Activated CD8-positive, alpha-beta T cell treated with anti-CD3 and anti-CD28 coated beads for 36 hours (primary cell): ENCODE measurements around the gene CHST12. TPM values are rescaled to one million over a fixed set of nuclear protein-coding genes. Genes with fewer than 3 reads are reported as not detected.

ENCODE experiments used
- ATAC-seq: fragments of 200-7000 bp; cut with Tn5 transposase; one replicate; pipeline ENCODE4 v1.10.0; 2021; ENCODE audit warnings: mild to moderate bottlenecking, moderate library complexity
- CTCF ChIA-PET: fragments of 350-600 bp; sonication (Branson Sonifier 250); formaldehyde crosslinking; loops from one replicate; lab custom pipeline; 2021; ENCODE audit warnings: antibody characterized with exemption; lab: Charles Lee
- POLR2A ChIA-PET: fragments of 350-600 bp; sonication (Branson Sonifier 250); formaldehyde crosslinking; loops from one replicate; lab custom pipeline; 2021; ENCODE audit warnings: antibody characterized with exemption; lab: Charles Lee
- DNase-seq: peaks from one replicate; pipeline ENCODE4 v3.0.0-alpha.2; 2020
- H3K27ac Mint-ChIP-seq: one replicate; pipeline ENCODE4 v1.8.0; 2021; ENCODE audit warnings: mild to moderate bottlenecking, mixed read lengths
- H3K27me3 Mint-ChIP-seq: one replicate; pipeline ENCODE4 v1.8.0; 2021; ENCODE audit warnings: mixed read lengths
- H3K36me3 Mint-ChIP-seq: one replicate; pipeline ENCODE4 v1.8.0; 2021; ENCODE audit warnings: low read depth, mixed read lengths
- H3K4me1 Mint-ChIP-seq: one replicate; pipeline ENCODE4 v1.8.0; 2021; ENCODE audit warnings: low read depth, mixed read lengths
- H3K4me3 Mint-ChIP-seq: one replicate; pipeline ENCODE4 v1.8.0; 2021; ENCODE audit warnings: mild to moderate bottlenecking, moderate library complexity, mixed read lengths
- H3K9me3 Mint-ChIP-seq: one replicate; pipeline ENCODE4 v1.8.0; 2021; ENCODE audit warnings: mixed read lengths
- intact Hi-C: fragments of 100-400 bp; cut with micrococcal nuclease; formaldehyde crosslinking; loops from one replicate; pipeline ENCODE4 v1.10.0; 2022
- total RNA-seq, 2 experiments: library from RNA; stranded (reverse); gene quantifications; one replicate each; pipeline ENCODE4 v1.2.3, GENCODE V29; 2021
- TF ChIP-seq, protein P1 (sequence below): fragments of 200-600 bp; IDR thresholded peaks from one replicate; pipeline ENCODE4 v1.8.0; 2022; ENCODE audit warnings: antibody characterized with exemption, mild to moderate bottlenecking

The CHST12 gene
- total RNA-seq, 2 experiments from 2014 or later: 2.9 to 4.7 TPM

DNA sequence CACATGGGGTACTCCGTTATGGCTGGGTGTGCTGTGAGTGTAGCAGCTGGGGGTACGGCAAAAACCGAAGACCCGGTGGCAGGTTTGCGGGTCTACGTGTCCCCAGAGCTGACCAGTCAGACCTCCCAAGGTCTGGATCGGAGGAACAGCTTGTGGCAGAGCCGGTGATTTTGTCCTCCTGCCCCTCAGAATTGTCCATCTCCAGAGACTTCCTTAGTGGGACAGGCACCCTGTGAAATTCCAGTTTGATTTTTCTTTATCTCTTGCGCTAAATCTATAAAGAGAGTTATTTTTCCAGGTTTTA is 47.8 kb upstream of the CHST12 start:
- Mint-ChIP-seq H3K4me1 (peaks cover 41% of the 10 kb centered on the region), H3K27me3 (no peaks in the 10 kb centered on the region), H3K9me3 (no peaks in the 10 kb centered on the region), H3K27ac (peak overlapping the region; percentile 77), H3K4me3 (peak overlapping the region; percentile 83), H3K36me3 (peaks cover 47% of the 10 kb centered on the region)
- ChIA-PET POLR2A (interaction anchor here (0.7 to 3.3 kb wide), 8 partner anchors 10 to 800 kb away, joined by 3 to 20 read pairs (median 4); no protein-coding TSS in a partner anchor), CTCF (interaction anchor here (0.9 to 1.9 kb wide), 4 partner anchors 10 to 113 kb away, joined by 3 to 8 read pairs (median 4); no protein-coding TSS in a partner anchor)
- intact Hi-C loops: no loop called here
- no peak for ATAC-seq
- DNase-seq: no peak
- TF ChIP-seq, protein P1, sequence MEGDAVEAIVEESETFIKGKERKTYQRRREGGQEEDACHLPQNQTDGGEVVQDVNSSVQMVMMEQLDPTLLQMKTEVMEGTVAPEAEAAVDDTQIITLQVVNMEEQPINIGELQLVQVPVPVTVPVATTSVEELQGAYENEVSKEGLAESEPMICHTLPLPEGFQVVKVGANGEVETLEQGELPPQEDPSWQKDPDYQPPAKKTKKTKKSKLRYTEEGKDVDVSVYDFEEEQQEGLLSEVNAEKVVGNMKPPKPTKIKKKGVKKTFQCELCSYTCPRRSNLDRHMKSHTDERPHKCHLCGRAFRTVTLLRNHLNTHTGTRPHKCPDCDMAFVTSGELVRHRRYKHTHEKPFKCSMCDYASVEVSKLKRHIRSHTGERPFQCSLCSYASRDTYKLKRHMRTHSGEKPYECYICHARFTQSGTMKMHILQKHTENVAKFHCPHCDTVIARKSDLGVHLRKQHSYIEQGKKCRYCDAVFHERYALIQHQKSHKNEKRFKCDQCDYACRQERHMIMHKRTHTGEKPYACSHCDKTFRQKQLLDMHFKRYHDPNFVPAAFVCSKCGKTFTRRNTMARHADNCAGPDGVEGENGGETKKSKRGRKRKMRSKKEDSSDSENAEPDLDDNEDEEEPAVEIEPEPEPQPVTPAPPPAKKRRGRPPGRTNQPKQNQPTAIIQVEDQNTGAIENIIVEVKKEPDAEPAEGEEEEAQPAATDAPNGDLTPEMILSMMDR: no peak

DNA sequence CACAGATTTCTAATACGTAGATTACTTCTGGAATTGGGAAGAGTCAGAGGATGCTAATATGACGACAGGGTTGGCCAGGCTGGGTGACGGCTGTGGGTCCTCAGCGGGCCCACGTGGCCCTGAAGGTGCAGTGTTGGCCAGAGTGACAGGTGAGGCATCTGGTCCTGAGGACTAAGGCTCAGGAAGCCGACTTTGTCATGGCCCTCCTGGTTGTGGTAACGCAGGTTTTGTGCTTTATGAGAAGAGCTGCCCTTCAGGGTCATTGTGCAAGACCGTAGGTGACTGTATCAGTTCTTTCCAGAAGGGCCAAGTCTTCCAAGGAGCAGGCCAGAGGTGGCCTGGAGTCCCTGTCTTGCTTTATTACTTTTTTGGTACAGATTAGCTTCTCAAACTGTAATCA is 46.2 kb upstream of the CHST12 start:
- Mint-ChIP-seq H3K27ac (peak overlapping the region; percentile 3), H3K4me1 (peaks cover 40% of the 10 kb centered on the region), H3K9me3 (no peaks in the 10 kb centered on the region), H3K27me3 (no peaks in the 10 kb centered on the region), H3K4me3 (peak overlapping the region; percentile 83), H3K36me3 (peaks cover 49% of the 10 kb centered on the region)
- no peak for DNase-seq
- ATAC-seq: no peak
- ChIA-PET POLR2A (interaction anchor here (1.0 to 3.3 kb wide), 5 partner anchors 9 to 19 kb away, joined by 3 to 20 read pairs (median 6); no protein-coding TSS in a partner anchor), CTCF (interaction anchor here (0.7 to 1.5 kb wide), 3 partner anchors 9 to 75 kb away, joined by 3 to 4 read pairs (median 3); no protein-coding TSS in a partner anchor)
- intact Hi-C loops: no loop called here
- TF ChIP-seq, protein P1: no peak

DNA sequence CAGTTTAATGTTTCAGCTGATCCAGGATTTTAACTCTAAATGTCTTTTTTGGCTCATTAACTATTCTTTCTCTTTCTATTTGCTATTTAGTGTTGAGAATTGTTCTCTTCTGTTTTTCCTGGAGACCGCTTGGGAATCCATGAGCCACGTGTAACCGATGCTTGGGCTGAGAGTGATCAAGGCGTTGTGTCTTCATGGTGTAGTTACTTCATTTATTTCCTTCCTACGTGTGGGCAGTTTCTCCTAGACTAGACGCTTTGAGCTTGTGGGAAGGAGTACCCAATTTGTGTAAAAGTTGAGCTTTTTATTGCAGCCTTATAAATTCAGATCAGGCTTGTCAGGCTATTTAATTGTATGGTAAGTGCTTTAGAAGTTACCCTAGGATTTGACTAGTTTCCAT is 45.8 kb upstream of the CHST12 start:
- no peak for ATAC-seq
- intact Hi-C loops: no loop called here
- ChIA-PET POLR2A (interaction anchor here (1.0 to 3.3 kb wide), 5 partner anchors 8 to 19 kb away, joined by 3 to 20 read pairs (median 6); no protein-coding TSS in a partner anchor), CTCF (interaction anchor here (0.6 to 1.5 kb wide), 4 partner anchors 10 to 1444 kb away, joined by 3 to 4 read pairs (median 3); no protein-coding TSS in a partner anchor)
- H3K4me3 Mint-ChIP-seq: peak overlapping the region; percentile 83
- peak overlapping the region; percentile 3 for H3K27ac Mint-ChIP-seq
- peaks cover 36% of the 10 kb centered on the region for H3K4me1 Mint-ChIP-seq
- peaks cover 52% of the 10 kb centered on the region for H3K36me3 Mint-ChIP-seq
- TF ChIP-seq, protein P1: no peak
- H3K9me3 Mint-ChIP-seq: no peaks in the 10 kb centered on the region
- H3K27me3 Mint-ChIP-seq: no peaks in the 10 kb centered on the region
- no peak for DNase-seq

DNA sequence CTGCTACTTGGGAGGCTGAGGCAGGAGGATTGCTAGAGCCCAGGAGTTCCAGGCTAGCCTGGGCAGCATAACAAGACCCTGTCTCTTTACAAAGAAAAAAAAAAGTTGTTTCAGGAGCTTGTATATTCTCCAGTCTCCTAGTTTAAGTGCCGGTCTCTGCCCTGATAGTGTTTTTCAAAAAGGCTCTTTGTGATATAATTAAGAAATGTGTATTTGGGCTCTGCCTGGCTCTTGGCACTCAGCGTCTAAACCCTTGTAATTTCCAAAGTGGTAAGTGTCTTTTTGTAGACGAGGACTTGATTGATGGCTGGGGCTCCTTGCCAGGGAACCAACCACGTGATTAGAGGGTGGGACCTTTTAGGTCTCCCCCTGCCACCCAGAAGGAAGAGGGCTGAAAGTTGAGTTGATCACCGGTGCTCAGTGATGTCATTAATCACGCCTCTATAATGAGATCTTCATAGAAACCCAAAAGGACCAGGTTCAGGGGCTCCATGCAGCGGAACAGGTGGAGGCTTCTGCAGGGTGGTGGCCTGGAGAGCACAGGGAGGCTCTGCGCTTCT is 44.4 kb upstream of the CHST12 start:
- intact Hi-C loops: no loop called here
- no peaks in the 10 kb centered on the region for H3K27me3 Mint-ChIP-seq
- H3K36me3 Mint-ChIP-seq: peaks cover 59% of the 10 kb centered on the region
- H3K4me3 Mint-ChIP-seq: no peak overlapping the region
- DNase-seq (no peak), ATAC-seq (no peak)
- ChIA-PET POLR2A (interaction anchor here (0.6 to 2.8 kb wide), 5 partner anchors 11 to 37 kb away, joined by 3 to 10 read pairs (median 3); no protein-coding TSS in a partner anchor), CTCF (interaction anchor here (1.1 kb wide), 1 partner anchor 11 kb away, joined by 5 read pairs; no protein-coding TSS in a partner anchor)
- H3K9me3 Mint-ChIP-seq: no peaks in the 10 kb centered on the region
- TF ChIP-seq, protein P1: no peak
- peaks cover 30% of the 10 kb centered on the region for H3K4me1 Mint-ChIP-seq
- H3K27ac Mint-ChIP-seq: peak overlapping the region; percentile 29

DNA sequence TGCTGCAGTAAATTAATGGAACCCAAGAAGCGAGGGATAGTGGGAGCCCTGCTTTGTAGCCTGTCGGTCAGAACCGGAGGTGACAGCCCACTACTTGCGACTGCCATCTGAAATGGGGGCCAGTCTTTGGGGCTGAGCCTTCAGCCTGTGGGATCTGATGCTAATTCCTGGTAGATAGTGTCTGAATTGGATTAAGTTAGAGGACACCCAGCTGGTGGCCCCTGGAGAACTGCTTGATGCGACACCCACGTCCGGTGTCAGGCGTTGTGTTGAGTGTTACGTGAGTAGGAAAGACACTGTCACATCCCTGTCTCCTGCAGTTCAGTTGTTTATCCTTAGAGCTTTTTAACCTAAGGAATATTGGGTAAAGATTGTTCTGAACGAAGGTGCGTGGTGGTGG is 43.8 kb upstream of the CHST12 start:
- H3K4me3 Mint-ChIP-seq: no peak overlapping the region
- POLR2A ChIA-PET: interaction anchor here (0.8 to 2.8 kb wide), 4 partner anchors 11 to 17 kb away, joined by 3 to 10 read pairs (median 4); no protein-coding TSS in a partner anchor
- intact Hi-C loops: no loop called here

More for the DNA sequence above, 43.8 kb upstream of the CHST12 start:
- CTCF ChIA-PET: interaction anchor here (0.7 kb wide), 1 partner anchor 14 kb away, joined by 3 read pairs; no protein-coding TSS in a partner anchor
- no peak for DNase-seq
- Mint-ChIP-seq H3K4me1 (peaks cover 30% of the 10 kb centered on the region), H3K27ac (peak overlapping the region; percentile 29), H3K9me3 (no peaks in the 10 kb centered on the region), H3K27me3 (no peaks in the 10 kb centered on the region), H3K36me3 (peaks cover 64% of the 10 kb centered on the region)
- TF ChIP-seq, protein P1: no peak
- ATAC-seq: no peak
